Left ventricle myocardium inferior (tissue), 1 donor: ENCODE data around the gene SHROOM4. TPM values are rescaled to one million over a fixed set of nuclear protein-coding genes. Genes with fewer than 3 reads are reported as not detected.
A peak's percentile ranks its signal among the peaks of the same experiment; 100 is the strongest.

Source experiments
- DNase-seq: peaks from one replicate; pipeline ENCODE4 v3.0.0-alpha.2; 2020
- H3K27ac ChIP-seq: fragments of 200-600 bp; replicated peaks from 2 replicates; pipeline ENCODE4 v1.8.0; 2021
- H3K27me3 ChIP-seq: fragments of 200-600 bp; 2 replicates; pipeline ENCODE4 v1.8.0; 2021; ENCODE audit warnings: low read depth
- H3K36me3 ChIP-seq: fragments of 200-600 bp; 2 replicates; pipeline ENCODE4 v1.8.0; 2021
- H3K4me1 ChIP-seq: fragments of 200-600 bp; 2 replicates; pipeline ENCODE4 v1.8.0; 2021
- H3K4me3 ChIP-seq: fragments of 200-600 bp; 2 replicates; pipeline ENCODE4 v1.8.0; 2021; ENCODE audit warnings: mild to moderate bottlenecking, moderate library complexity
- H3K9me3 ChIP-seq: fragments of 200-600 bp; replicated peaks from 2 replicates; pipeline ENCODE4 v1.8.0; 2021
- intact Hi-C: fragments of 100-400 bp; cut with micrococcal nuclease; formaldehyde crosslinking; loops from one replicate; pipeline ENCODE4 v1.11.0; 2022
- total RNA-seq: library from RNA; stranded (reverse); fragmentation: NEBNext Ultra II Directional; extraction: Animal tissue kit (Norgen Biotek cat#: 25700); gene quantifications from one replicate; pipeline ENCODE4 v1.2.1, GENCODE V29; 2021
- TF ChIP-seq, protein P1 (sequence below): fragments of 200-600 bp; IDR thresholded peaks from 2 replicates; pipeline ENCODE4 v1.8.0; 2021; ENCODE audit warnings: antibody characterized with exemption, mild to moderate bottlenecking, borderline replicate concordance
- donor health status: DM: no; HTN: yes; CAD: no; lungs with severe emphysema.

SHROOM4 gene
- total RNA-seq, 1 donor from 2014 or later, result 10.5 TPM

DNA sequence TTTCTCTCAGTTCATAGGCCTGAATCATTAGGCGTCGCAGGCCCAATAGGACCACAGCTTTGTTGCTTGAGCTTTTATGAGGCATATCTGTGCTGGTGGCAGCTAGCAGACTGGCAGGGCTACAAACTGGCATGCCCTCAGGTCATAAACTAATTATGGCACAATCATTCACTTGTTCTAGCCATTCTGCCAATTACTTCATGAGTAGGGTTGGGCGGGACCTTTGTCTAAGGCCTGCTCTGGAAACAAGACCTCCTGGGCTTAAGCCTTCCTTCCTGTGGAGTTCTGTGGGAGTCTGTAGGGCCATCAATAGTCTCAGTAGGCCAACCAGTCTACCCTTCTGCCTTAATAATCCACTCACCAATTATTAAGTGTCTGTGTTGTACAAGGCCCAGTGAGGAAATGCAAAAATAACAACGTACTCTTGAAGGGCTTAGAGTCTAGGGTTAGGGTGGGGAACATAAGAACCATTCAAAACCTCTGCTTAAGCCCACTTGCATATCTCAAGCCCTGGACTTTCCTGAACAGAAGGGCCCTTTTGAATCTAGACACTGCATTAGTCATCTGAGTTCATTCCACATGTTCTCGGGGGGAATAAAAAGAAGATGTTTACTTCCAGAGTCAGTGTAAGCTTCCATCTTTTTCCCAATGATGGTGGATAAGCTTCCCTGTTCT, 44.5 kb downstream of the SHROOM4 start:
- intact Hi-C loops, result no loop called here
- peak overlapping the region; percentile 19 for H3K27ac ChIP-seq

DNA sequence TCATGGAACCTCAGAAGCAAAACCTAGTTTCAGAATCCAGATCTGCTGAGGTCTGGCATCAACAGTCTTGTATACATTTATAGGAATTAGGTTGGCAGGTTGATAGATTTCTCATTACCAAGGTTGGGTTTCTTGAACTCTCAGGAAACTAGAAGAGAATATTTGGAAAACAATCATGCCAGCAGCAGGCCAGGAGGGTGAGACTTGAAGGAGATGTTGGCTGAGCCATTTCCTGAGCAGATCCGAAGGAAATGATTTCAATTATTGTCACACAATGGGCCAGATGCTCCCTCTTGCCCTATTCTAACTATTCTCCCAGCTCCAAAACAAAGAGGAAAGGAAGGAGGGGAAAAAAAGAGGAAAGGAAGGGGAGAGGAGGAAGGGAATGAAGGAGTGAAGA, 45.2 kb downstream of the SHROOM4 start:
- DNase-seq, result no peak
- TF ChIP-seq, protein P1, sequence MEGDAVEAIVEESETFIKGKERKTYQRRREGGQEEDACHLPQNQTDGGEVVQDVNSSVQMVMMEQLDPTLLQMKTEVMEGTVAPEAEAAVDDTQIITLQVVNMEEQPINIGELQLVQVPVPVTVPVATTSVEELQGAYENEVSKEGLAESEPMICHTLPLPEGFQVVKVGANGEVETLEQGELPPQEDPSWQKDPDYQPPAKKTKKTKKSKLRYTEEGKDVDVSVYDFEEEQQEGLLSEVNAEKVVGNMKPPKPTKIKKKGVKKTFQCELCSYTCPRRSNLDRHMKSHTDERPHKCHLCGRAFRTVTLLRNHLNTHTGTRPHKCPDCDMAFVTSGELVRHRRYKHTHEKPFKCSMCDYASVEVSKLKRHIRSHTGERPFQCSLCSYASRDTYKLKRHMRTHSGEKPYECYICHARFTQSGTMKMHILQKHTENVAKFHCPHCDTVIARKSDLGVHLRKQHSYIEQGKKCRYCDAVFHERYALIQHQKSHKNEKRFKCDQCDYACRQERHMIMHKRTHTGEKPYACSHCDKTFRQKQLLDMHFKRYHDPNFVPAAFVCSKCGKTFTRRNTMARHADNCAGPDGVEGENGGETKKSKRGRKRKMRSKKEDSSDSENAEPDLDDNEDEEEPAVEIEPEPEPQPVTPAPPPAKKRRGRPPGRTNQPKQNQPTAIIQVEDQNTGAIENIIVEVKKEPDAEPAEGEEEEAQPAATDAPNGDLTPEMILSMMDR, result no peak
- Histone ChIP-seq H3K4me3 (no peak overlapping the region), H3K9me3 (no peaks in the 10 kb centered on the region), H3K27me3 (no peaks in the 10 kb centered on the region), H3K27ac (no peak overlapping the region), H3K36me3 (no peaks in the 10 kb centered on the region), H3K4me1 (peaks cover 29% of the 10 kb centered on the region)
- intact Hi-C loops, result no loop called here

More for the DNA sequence above, 44.5 kb downstream of the SHROOM4 start:
- Histone ChIP-seq H3K4me3 (no peak overlapping the region), H3K27me3 (no peaks in the 10 kb centered on the region), H3K36me3 (no peaks in the 10 kb centered on the region), H3K4me1 (peaks cover 29% of the 10 kb centered on the region), H3K9me3 (no peaks in the 10 kb centered on the region)
- TF ChIP-seq, protein P1, result no peak
- peak; percentile 11 for DNase-seq

DNA sequence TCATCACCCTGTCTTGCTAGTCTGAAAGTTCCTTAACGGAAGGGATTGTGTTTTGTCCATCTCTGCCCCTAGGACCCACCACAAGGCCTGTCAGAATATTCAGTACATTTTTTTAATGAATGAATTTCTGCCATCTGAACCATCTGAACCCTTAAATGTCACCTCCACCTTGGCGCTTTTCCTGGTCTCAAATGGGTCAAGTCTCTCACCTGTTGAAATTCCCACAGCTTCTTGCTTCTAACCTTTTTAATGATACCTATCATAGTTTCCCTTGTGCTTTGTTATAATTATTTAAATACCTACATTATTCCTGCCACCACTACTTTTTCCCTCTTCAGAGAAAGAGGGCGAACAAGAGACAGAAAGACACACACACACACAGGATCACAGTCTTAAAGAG, 48.0 kb downstream of the SHROOM4 start:
- no peaks in the 10 kb centered on the region for H3K36me3 ChIP-seq
- H3K9me3 ChIP-seq, result no peaks in the 10 kb centered on the region
- intact Hi-C loops, result no loop called here
- H3K27ac ChIP-seq, result no peak overlapping the region
- no peak for DNase-seq
- TF ChIP-seq, protein P1, result no peak
- no peaks in the 10 kb centered on the region for H3K27me3 ChIP-seq
- H3K4me3 ChIP-seq, result no peak overlapping the region
- H3K4me1 ChIP-seq, result peaks cover 19% of the 10 kb centered on the region

DNA sequence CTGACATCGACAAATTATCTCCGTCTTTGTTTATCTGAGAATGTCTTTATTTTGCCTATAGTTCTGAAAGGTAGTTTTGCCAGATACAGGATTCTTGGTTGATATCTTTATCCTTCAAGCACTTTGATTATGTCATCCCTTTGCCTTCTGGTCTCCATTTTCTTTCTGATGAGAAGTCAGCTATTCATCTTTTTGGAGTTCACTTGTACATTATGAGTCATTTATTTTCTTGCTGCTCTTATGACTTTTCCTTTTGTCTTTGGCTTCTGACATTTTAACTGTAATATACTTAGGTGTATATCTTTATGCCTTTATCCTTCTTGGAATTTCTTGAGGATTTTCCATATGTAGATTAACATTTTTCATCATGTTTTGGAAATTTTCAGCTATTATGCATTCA, 51.4 kb downstream of the SHROOM4 start:
- Histone ChIP-seq H3K36me3 (no peaks in the 10 kb centered on the region), H3K27me3 (no peaks in the 10 kb centered on the region), H3K4me3 (no peak overlapping the region), H3K27ac (no peak overlapping the region), H3K9me3 (no peaks in the 10 kb centered on the region), H3K4me1 (no peaks in the 10 kb centered on the region)
- intact Hi-C loops, result no loop called here
- TF ChIP-seq, protein P1, result no peak
- DNase-seq, result no peak

DNA sequence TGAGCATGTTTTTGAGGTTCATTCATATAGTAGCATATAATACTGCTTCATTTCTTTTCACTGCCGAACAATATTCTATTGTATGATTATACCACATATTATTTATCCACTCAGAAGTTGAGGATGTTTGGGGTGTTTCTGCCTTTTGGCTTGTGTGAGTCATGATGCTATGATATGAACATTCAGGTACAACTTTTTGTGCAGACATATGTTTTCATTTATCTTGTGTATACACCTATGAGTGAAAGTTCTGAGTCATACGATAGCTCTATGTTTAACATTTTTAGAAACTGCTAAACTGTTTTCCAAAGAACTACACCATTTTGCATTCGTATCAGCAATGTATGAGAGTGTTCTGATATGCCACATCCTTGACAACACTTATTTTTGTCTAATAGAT, 57.7 kb downstream of the SHROOM4 start:
- H3K4me1 ChIP-seq, result no peaks in the 10 kb centered on the region
- H3K9me3 ChIP-seq, result no peaks in the 10 kb centered on the region
- no peaks in the 10 kb centered on the region for H3K36me3 ChIP-seq
- DNase-seq, result no peak
- intact Hi-C loops, result no loop called here
- H3K4me3 ChIP-seq, result no peak overlapping the region
- TF ChIP-seq, protein P1, result no peak
- H3K27ac ChIP-seq, result no peak overlapping the region
- no peaks in the 10 kb centered on the region for H3K27me3 ChIP-seq
